ENCODE results near the gene GPR180. TPM values are rescaled to one million over a fixed set of nuclear protein-coding genes. Genes with fewer than 3 reads are reported as not detected.

GPR180 gene
- total and polyA plus RNA-seq, 12 donors = 1.1 to 8.0 (median 3.8) TPM

- 68 to 89% (median 83%) methylated on average over 1 of the region's 1 CpG for WGBS, 4 donors
Observed at GRCh38 chr13:94556041-94556440, 45.6 kb upstream of the GPR180 start.

DNA sequence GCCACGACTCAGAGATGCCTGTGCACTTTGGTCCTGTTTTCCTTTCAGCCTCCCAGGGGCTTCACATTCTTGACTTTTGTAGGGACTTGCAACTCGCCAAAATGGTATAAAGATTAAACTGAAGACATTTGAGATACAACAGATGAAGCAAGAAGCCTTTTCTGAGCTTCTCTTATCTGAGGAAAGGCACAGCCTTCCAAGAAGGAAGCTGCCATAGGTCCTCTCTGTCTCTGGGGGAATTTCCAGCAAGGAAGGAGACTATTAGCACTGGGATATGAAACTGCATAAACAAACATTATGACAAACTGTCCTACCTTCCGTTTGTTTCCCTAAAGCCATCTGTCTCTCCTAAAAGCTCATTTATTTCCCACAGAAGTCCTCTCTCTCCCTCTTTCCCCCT is 45.0 kb upstream of the GPR180 start:
- intact Hi-C loops (cut with DNase I) = no loop called here
- DNase-seq = no peak
- WGBS, 4 donors = 53 to 71% (median 63%) methylated on average over 3 of the region's 3 CpGs
- H3K4me1 ChIP-seq (replicated peaks in 1 of 2) = no peaks in the 10 kb centered on the region
- TF ChIP-seq POLR2A (IDR thresholded peaks at IDR 0.05) = no peak
- TF ChIP-seq CTCF (IDR thresholded peaks at IDR 0.05) = no peak
- no peaks in the 10 kb centered on the region for H3K27me3 ChIP-seq
- H3K4me3 ChIP-seq = no peak overlapping the region
- no peaks in the 10 kb centered on the region for H3K9me3 ChIP-seq (replicated peaks in 1 of 3)
- H3K36me3 ChIP-seq (replicated peaks in 1 of 2) = no peaks in the 10 kb centered on the region
- no peak overlapping the region for H3K27ac ChIP-seq

More at GRCh38 chr13:94556041-94556440, 45.6 kb upstream of the GPR180 start:
- intact Hi-C loops (cut with DNase I) = no loop called here
- DNase-seq = no peak
- no peaks in the 10 kb centered on the region for H3K36me3 ChIP-seq (replicated peaks in 1 of 2)
- no peaks in the 10 kb centered on the region for H3K27me3 ChIP-seq
- H3K4me1 ChIP-seq (replicated peaks in 1 of 2) = no peaks in the 10 kb centered on the region
- H3K4me3 ChIP-seq = no peak overlapping the region
- no peak overlapping the region for H3K27ac ChIP-seq
- no peak for TF ChIP-seq CTCF (IDR thresholded peaks at IDR 0.05)
- no peak for TF ChIP-seq POLR2A (IDR thresholded peaks at IDR 0.05)
- H3K9me3 ChIP-seq (replicated peaks in 1 of 3) = no peaks in the 10 kb centered on the region

DNA sequence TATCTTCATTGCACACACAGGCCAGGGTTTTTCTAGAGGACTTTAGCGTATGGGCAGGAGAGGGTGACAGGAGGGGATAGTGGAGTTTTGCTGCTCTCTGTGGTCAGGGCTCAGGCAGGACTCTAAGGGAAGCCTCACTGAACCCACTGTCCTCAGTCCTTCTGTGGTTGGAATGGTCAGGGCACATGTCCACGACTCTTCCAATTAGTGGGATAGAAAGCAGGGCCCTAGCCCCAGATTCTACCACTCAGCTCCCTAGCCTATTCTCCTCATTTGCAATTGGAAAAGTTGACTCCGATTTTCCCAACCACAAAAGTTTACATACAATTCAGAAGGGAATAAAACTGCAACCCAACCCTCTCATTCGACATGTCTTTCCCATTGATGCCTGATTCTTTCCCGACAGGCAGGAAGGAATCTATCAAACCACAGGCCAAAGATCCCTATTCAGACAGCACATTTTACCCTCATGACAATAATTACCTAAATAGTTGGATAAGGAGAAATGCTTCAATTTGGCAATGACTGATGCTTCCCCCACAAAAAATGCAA is 43.9 kb upstream of the GPR180 start:
- Histone ChIP-seq H3K4me3 (no peak overlapping the region), H3K27me3 (no peaks in the 10 kb centered on the region), H3K9me3 (replicated peaks in 1 of 3) (no peaks in the 10 kb centered on the region), H3K36me3 (replicated peaks in 1 of 2) (no peaks in the 10 kb centered on the region), H3K4me1 (replicated peaks in 1 of 2) (no peaks in the 10 kb centered on the region), H3K27ac (no peak overlapping the region)
- WGBS, 4 donors = 79 to 88% (median 82%) methylated on average over 5 of the region's 5 CpGs
- intact Hi-C loops (cut with DNase I) = no loop called here
- TF ChIP-seq CTCF (IDR thresholded peaks at IDR 0.05) = no peak
- no peak for TF ChIP-seq POLR2A (IDR thresholded peaks at IDR 0.05)
- no peak for DNase-seq

DNA sequence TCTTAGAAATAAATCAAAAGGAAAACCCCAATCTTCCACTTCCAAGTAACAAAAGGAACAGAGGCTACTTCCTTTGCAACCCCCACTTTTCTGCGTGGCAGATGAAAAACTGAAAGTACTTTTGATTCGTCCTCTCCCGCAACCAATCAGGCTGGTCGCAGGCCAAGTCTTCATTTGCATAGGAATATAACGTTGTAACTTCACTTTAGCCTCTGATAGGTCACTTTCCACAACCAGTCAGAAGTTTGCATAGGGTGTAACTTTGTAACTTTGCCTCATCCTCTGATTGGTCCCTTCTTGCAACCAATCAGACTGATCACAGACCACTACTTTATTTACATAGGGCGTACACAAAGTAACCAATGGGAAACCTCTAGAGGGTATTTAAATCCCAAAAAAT is 42.9 kb upstream of the GPR180 start:
- no peak for DNase-seq
- H3K36me3 ChIP-seq (replicated peaks in 1 of 2) = no peaks in the 10 kb centered on the region
- intact Hi-C loops (cut with DNase I) = no loop called here
- WGBS, 4 donors = 54 to 75% (median 61%) methylated on average over 6 of the region's 6 CpGs
- no peaks in the 10 kb centered on the region for H3K4me1 ChIP-seq (replicated peaks in 1 of 2)
- no peak overlapping the region for H3K4me3 ChIP-seq
- TF ChIP-seq CTCF (IDR thresholded peaks at IDR 0.05) = no peak
- TF ChIP-seq POLR2A (IDR thresholded peaks at IDR 0.05) = no peak
- no peak overlapping the region for H3K27ac ChIP-seq
- H3K9me3 ChIP-seq (replicated peaks in 1 of 3) = no peaks in the 10 kb centered on the region
- H3K27me3 ChIP-seq = no peaks in the 10 kb centered on the region

All from adrenal gland (tissue), 12 donors.